Activated naive CD8-positive, alpha-beta T cell treated with anti-CD3 and anti-CD28 coated beads for 36 hours (primary cell): ENCODE results near the gene OTOA. TPM values are rescaled to one million over a fixed set of nuclear protein-coding genes. Genes with fewer than 3 reads are reported as not detected.
"Not testable (repeated sequence)": the region's sequence is repeated elsewhere in the genome, so short reads cannot be mapped to it uniquely, and the experiment has no call there.

Experiments used
- DNase-seq: peaks from one replicate; pipeline ENCODE4 v3.0.0; 2021
- H3K27ac Mint-ChIP-seq: one replicate; pipeline ENCODE4 v1.8.0; 2022; ENCODE audit warnings: mild to moderate bottlenecking, moderate library complexity, mixed read lengths
- H3K27me3 Mint-ChIP-seq: one replicate; pipeline ENCODE4 v1.8.0; 2022; ENCODE audit warnings: mild to moderate bottlenecking, mixed read lengths
- H3K36me3 Mint-ChIP-seq: one replicate; pipeline ENCODE4 v1.8.0; 2021; ENCODE audit warnings: mild to moderate bottlenecking, mixed read lengths
- H3K4me1 Mint-ChIP-seq: one replicate; pipeline ENCODE4 v1.8.0; 2021; ENCODE audit warnings: mixed read lengths
- H3K4me3 Mint-ChIP-seq: one replicate; pipeline ENCODE4 v1.8.0; 2022; ENCODE audit warnings: mild to moderate bottlenecking, moderate library complexity, mixed read lengths
- H3K9me3 Mint-ChIP-seq: one replicate; pipeline ENCODE4 v1.8.0; 2022; ENCODE audit warnings: mixed read lengths
- total RNA-seq, 2 experiments: library from RNA; stranded (reverse); gene quantifications; one replicate each; pipeline ENCODE4 v1.2.3, GENCODE V29; 2021

OTOA gene
- total RNA-seq, 2 experiments from 2014 or later, result 0.06 TPM; not detected in 1

DNA sequence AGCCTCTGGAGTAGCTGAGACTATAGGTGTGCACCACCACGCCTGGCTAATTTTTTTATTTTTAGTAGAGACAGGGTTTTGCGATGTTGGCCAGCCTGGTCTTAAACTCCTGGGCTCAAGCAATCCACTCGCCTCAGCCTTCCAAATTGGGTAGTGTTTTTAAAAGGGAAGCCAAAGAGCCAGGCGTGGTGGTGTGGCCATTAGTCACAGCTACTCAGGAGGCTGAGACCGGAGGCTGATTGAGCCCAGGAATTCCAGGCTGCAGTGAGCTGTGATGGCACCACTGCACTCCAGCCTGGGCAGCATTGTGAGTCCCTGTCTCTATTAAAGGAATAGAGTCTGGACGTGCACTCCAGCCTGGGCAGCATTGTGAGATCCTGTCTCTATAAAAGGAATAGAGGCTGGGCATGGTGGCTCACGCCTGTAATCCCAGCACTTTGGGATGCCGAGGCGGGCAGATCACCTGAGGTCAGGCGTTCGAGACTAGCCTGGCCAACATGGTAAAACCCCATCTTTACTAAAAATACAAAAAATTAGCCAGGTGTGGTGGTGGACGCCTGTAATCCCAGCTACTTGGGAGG, 13.9 kb upstream of the OTOA start:
- not testable (repeated sequence) for DNase-seq, H3K27ac Mint-ChIP-seq, H3K9me3 Mint-ChIP-seq, H3K36me3 Mint-ChIP-seq, H3K27me3 Mint-ChIP-seq, H3K4me3 Mint-ChIP-seq
- peaks cover 60% of the 10 kb centered on the region for H3K4me1 Mint-ChIP-seq

DNA sequence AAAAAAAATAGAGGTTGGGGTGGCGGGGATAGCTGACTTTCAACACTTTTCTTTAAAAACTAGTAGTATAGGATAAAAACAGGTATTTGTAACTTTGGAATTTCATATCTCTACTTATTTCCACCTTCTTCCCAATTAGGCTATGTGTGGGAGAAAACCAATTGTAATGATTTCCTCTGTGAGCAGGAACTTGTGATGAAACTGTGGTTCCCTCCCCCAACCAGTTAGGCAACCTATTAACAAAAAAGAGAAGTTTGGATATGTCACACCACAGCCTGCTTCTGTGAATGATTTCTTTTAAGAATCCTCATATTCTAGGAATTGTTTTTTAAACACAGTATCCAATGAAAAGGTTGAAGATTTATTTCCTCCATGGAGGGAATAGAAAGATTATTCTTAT, 13.2 kb upstream of the OTOA start:
- no peaks in the 10 kb centered on the region for H3K9me3 Mint-ChIP-seq
- DNase-seq, result no peak
- no peaks in the 10 kb centered on the region for H3K27me3 Mint-ChIP-seq
- H3K4me3 Mint-ChIP-seq, result no peak overlapping the region
- no peak overlapping the region for H3K27ac Mint-ChIP-seq
- H3K4me1 Mint-ChIP-seq, result peaks cover 54% of the 10 kb centered on the region
- H3K36me3 Mint-ChIP-seq, result peaks cover 6% of the 10 kb centered on the region

DNA sequence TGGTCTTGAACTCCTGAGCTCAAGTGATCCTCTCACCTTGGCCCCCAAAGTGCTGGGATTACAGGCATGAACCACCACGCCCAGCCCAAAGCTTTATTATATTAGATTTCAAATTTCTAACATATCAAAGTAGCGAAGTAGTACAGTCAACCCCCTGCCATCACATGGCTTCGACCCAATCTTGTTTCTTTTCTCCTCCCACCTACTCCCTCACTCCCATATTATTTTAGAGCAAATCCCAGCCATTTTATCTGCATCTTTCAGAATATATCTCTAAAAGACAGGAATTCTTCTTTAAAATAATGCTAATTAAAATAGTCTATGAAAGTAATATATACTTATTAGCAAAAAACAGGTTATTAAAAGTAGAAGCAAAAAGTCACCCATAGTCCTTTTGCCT, 12.3 kb upstream of the OTOA start:
- H3K36me3 Mint-ChIP-seq, result peaks cover 11% of the 10 kb centered on the region
- no peak overlapping the region for H3K4me3 Mint-ChIP-seq
- DNase-seq, result no peak
- peaks cover 51% of the 10 kb centered on the region for H3K4me1 Mint-ChIP-seq
- no peaks in the 10 kb centered on the region for H3K9me3 Mint-ChIP-seq
- no peaks in the 10 kb centered on the region for H3K27me3 Mint-ChIP-seq
- H3K27ac Mint-ChIP-seq, result no peak overlapping the region

DNA sequence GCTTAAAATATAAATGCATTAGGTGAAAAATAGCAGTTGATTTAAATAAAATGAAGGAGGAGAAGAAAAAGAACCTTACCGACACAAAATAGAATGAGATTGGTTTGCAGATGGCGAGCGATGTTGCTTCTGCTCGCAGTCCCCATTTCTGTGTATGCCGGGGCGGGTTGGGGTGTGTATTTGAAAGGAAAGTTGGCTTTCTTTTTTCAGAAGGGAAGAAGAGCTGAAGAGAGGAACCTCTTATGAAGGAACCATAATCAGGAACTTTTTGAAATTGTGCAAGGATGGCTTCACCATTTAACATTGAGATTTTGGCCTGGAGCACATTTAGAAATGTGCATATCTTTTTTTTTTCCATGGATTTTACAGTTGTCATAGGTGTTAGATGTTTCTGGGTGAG, 11.3 kb upstream of the OTOA start, which contains the start of gene IGSF6:
Gene IGSF6, minus strand, starts transcription at position 156 of the 400 bp plus-strand sequence. Its CDS starts 10 bp downstream, at position 146.
- no peaks in the 10 kb centered on the region for H3K27me3 Mint-ChIP-seq
- H3K4me3 Mint-ChIP-seq, result no peak within 1 kb of the TSS
- no peak for DNase-seq
- H3K4me1 Mint-ChIP-seq, result peaks cover 52% of the 10 kb centered on the region
- H3K27ac Mint-ChIP-seq, result no peak within 1 kb of the TSS
- H3K36me3 Mint-ChIP-seq, result peaks cover 7% of the 10 kb centered on the region
- no peaks in the 10 kb centered on the region for H3K9me3 Mint-ChIP-seq

DNA sequence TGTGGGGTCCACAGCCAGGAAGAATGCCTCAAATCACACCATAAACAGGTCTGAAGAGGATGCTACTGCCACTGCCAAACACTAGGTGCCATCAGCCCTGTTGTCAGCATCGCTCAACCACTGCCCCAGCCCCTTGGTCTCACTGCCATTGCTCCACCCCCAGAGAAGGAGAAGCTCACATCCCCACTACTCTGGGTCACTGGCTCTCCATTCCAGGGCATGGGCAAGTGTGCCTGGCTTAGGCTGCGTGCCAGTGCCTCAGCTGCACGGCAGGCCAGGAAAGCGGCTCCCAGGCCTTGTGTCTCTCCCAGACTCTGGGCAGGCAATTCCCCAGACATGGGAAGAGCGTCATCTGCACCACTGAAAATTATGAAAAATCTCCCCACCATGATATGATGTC, 10.2 kb upstream of the OTOA start:
- Mint-ChIP-seq H3K27ac (no peak overlapping the region), H3K4me1 (peaks cover 51% of the 10 kb centered on the region), H3K9me3 (no peaks in the 10 kb centered on the region), H3K27me3 (no peaks in the 10 kb centered on the region), H3K4me3 (no peak overlapping the region), H3K36me3 (peaks cover 7% of the 10 kb centered on the region)
- DNase-seq, result no peak

DNA sequence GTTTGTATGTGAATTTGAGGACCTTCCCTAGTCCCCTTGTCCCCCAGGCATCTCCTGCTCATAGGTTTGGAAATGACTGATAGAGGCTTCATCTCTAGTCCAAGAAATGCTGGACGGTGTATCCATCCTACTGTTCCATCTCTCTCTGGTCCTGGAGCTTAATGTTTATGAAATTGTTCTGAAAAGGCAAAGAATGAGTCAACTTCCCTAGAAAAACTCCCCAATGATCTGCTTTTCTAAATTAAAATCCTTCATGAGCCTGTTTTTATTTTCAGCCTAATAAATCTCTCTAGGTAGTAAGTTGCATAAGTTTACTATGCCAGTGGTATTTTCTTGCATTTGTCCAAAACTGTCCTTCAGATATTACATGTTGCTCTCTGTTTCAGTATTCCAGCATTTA, 9.3 kb upstream of the OTOA start:
- H3K27me3 Mint-ChIP-seq, result no peaks in the 10 kb centered on the region
- no peak overlapping the region for H3K4me3 Mint-ChIP-seq
- peaks cover 45% of the 10 kb centered on the region for H3K4me1 Mint-ChIP-seq
- H3K36me3 Mint-ChIP-seq, result peaks cover 7% of the 10 kb centered on the region
- H3K27ac Mint-ChIP-seq, result peak overlapping the region; percentile 51
- no peak for DNase-seq
- no peaks in the 10 kb centered on the region for H3K9me3 Mint-ChIP-seq

DNA sequence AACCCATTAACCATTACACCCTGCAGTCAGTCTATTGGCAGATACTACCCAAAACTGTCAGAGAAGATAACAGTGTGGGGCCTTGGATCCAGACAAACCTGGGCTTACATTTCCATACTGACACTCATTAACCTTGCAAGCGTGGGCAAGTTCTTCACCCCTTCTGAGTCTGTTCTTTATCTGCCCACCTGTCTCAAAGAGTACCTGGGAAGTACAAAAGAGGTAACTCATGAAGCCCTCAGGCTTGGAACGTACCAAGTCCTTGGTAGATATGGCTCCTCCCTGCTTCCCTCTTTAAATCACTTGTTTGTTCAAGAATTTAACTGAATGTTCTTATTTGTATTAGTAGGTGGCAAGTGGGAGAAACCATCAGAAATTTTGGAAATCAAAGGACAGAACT, 8.9 kb upstream of the OTOA start:
- Mint-ChIP-seq H3K4me1 (peaks cover 45% of the 10 kb centered on the region), H3K4me3 (no peak overlapping the region), H3K27me3 (no peaks in the 10 kb centered on the region), H3K27ac (no peak overlapping the region), H3K9me3 (no peaks in the 10 kb centered on the region), H3K36me3 (peaks cover 7% of the 10 kb centered on the region)
- DNase-seq, result no peak

DNA sequence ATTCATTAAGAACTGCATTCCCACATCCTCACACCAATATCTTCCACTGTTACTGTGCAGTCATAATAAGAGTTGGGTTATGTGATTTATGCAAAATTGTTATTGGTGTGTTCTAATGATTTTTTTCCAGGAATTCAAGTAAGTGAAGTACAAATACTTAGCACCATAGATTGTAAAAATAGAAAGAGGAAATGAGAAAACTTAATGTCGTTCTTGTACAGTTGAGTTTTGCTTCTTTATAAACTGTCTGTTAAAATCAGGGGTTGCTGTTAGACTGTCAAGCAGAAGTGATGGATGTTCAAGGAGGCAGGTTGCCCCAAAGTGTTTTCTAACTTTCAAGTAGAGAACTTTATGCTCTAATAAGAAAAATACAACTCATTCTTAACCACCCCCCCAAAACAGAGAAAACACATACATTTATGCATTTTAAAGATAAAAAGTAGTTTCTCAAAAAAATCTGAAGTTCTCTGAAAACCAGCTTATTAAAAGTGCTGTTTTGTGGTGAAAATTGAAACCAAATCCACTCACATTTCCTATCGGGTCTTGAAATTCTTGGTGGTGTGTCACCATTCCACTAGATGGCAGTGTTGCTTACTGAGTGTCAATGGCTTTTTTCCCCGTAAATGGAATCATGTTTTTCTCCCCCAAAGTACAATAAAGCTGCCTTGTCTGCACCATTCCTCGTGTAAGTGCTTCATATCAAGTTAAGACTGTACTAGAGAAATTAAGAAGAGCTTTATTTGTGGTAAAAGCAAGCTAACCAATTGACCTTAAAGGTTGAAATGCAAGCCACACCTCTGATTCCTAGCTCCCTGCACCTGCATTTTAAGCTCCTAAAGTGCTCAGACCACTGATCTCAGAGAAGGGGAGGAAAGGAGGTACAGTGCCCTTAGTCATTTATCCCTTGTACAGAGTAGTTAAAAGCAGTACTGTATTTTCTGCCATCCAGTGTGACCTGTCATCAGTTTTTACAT, 6.7 kb upstream of the OTOA start:
- H3K36me3 Mint-ChIP-seq, result peaks cover 7% of the 10 kb centered on the region
- no peak overlapping the region for H3K4me3 Mint-ChIP-seq
- DNase-seq, result no peak

DNA sequence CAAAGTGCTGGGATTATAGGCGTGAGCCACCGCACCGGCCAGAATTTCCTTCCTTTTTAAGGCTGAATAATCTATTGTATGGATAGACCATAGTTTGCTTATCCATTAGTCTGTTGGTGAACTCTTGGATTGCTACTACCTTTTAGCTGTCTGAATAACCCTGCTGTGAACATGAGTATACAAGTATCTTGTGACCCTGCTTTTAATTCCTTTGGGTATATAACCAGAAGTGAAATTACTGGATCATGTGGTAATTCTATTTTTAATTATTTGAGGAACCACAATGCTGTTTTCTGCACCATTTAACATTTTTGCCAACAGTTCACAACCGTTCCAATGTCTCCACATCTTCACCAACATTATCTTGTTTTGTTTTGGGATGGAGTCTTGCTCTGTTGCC, 4.6 kb upstream of the OTOA start:
- DNase-seq, result no peak
- Mint-ChIP-seq H3K4me3 (no peak overlapping the region), H3K27me3 (no peaks in the 10 kb centered on the region), H3K9me3 (no peaks in the 10 kb centered on the region), H3K4me1 (peaks cover 45% of the 10 kb centered on the region), H3K27ac (no peak overlapping the region), H3K36me3 (peaks cover 7% of the 10 kb centered on the region)

More for the DNA sequence above, 6.7 kb upstream of the OTOA start:
- Mint-ChIP-seq H3K9me3 (no peaks in the 10 kb centered on the region), H3K27ac (peak overlapping the region; percentile 58), H3K27me3 (no peaks in the 10 kb centered on the region), H3K4me1 (peaks cover 48% of the 10 kb centered on the region)

DNA sequence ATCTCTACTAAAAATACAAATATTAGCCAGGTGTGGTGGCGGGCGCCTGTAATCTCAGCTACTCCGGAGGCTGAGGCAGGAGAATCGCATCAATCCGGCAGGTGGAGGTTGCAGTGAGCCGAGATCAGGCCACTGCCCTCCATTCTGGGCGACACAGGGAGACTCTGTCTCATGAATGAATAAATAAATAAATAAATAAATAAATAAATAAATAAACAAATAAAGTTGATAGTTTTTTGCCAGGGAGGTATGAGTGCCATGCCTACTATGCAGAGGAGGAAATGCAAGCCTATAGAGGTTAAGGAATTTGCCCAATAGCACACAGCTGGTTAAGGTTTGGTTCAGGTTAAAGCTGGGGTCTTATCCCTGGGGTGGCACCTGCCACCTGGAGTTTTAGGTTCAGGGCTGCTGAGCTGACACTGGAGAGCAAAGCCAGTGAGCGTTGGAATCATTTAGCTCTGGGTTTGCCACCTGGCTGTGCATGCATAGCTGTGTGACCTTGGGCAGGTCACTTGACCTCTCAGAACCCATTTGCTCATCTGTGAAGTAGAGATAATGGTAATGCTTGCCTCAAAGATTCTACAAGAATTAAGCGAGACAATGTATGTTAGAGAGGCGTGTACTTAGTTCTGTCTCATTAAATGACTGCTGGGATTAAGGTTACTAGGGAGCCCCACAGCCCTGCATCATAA, 1.2 kb downstream of the OTOA start:
- Mint-ChIP-seq H3K27ac (no peak overlapping the region), H3K9me3 (no peaks in the 10 kb centered on the region), H3K36me3 (no peaks in the 10 kb centered on the region), H3K4me3 (no peak overlapping the region), H3K4me1 (peaks cover 16% of the 10 kb centered on the region), H3K27me3 (no peaks in the 10 kb centered on the region)
- DNase-seq, result no peak

DNA sequence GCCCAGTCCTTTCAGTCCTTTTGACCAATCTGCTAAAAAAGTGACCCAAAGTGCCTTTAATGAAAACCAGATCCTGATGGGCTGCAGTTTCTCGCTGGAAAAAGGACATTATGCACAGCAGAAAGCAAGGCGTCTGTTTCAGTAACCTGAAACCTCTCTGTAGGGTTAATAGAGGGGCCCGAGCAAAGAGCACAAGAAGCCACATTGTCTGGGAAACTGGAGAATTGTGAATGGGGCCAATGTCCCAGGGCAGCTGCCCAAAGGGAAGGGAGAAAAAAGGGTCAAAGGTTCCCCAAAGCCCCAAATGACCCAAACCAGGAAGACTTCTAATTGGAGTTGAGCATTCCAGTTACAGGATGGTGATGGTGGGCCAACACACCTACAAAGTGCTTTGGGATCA, 3.0 kb downstream of the OTOA start:
- Mint-ChIP-seq H3K27ac (no peak overlapping the region), H3K36me3 (no peaks in the 10 kb centered on the region), H3K4me1 (peaks cover 4% of the 10 kb centered on the region), H3K9me3 (no peaks in the 10 kb centered on the region), H3K4me3 (no peak overlapping the region), H3K27me3 (no peaks in the 10 kb centered on the region)
- no peak for DNase-seq

DNA sequence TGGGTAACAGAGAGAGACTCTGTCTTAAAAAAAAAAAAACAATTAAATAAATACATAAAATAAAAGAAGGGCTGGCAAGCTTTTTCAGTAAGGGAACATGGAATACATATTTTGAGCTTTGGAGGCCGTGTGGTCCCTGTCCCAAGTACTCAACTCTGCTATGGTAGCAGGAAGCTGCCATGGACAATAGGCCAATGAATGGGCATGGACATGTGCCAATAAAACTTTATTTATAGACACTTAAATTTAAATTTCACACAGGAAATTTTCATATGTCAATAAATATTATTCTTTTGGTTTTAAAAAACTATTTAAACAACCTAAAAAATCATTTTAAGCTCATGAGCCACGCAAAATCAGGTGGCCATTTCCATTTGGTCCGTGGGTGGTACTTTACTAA, 3.8 kb downstream of the OTOA start:
- no peak for DNase-seq
- H3K27ac Mint-ChIP-seq, result no peak overlapping the region
- no peaks in the 10 kb centered on the region for H3K9me3 Mint-ChIP-seq
- H3K4me3 Mint-ChIP-seq, result no peak overlapping the region
- H3K4me1 Mint-ChIP-seq, result peaks cover 4% of the 10 kb centered on the region
- no peaks in the 10 kb centered on the region for H3K36me3 Mint-ChIP-seq
- H3K27me3 Mint-ChIP-seq, result no peaks in the 10 kb centered on the region

DNA sequence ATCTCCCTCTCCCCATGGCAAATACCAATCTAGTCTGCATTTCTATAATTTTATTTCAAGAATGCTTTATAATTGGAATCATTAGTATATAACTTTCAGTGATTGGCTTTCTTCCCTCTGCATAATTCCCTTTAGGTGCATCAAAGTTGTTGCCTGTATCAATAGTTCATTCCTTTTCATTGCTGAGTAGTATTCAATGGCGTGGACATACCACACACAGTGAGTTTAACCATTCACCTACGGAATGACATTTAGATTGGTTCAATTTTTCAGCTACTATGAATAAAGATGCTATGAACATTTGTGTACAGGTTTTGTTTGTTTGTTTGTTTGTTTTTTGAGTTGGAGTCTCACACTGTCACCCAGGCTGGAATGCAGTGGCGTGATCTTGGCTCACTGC, 9.7 kb downstream of the OTOA start:
- no peak for DNase-seq
- Mint-ChIP-seq H3K9me3 (peaks cover 8% of the 10 kb centered on the region), H3K4me1 (no peaks in the 10 kb centered on the region), H3K27me3 (no peaks in the 10 kb centered on the region), H3K36me3 (no peaks in the 10 kb centered on the region), H3K27ac (no peak overlapping the region), H3K4me3 (no peak overlapping the region)

DNA sequence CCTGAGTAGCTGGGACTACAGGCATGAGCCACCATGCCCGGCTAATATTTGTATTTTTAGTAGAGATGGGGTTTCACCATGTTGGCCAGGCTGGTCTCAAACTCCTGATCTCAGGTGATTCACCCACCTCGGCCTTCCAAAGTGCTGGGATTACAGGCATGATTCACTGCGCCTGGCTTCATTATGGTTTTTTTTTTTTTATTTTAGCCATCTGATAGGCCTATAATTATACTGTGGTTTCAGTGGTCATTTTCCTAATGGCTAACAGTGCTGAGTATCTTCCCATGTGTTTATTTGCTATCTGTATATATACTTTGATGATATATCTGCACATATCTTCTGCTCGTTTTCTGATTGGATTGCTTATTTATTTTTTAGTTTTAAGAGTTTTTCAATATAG, 10.7 kb downstream of the OTOA start:
- H3K27me3 Mint-ChIP-seq, H3K4me1 Mint-ChIP-seq, H3K4me3 Mint-ChIP-seq, H3K9me3 Mint-ChIP-seq, H3K27ac Mint-ChIP-seq, H3K36me3 Mint-ChIP-seq, DNase-seq: not testable (repeated sequence)

DNA sequence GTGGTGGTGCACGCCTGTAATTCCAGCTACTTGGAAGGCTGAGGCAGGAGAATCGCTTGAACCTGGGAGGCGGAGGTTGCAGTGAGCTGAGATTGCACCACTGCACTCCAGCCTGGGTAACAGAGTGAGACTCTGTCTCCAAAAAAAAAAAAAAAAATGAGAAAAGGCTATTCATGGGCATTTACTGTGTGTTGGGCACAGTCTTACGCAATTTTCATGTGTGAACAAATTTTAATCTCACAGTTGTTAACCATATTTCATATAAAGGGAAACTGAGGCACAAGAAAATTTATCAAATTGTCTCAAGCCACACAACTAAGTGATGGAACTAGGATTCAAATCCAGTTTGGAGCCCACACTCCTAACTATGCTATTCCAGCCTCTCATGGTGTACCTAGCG, 16.9 kb downstream of the OTOA start:
- not testable (repeated sequence) for DNase-seq, H3K9me3 Mint-ChIP-seq, H3K36me3 Mint-ChIP-seq, H3K27ac Mint-ChIP-seq, H3K4me3 Mint-ChIP-seq, H3K4me1 Mint-ChIP-seq, H3K27me3 Mint-ChIP-seq
